GM19043 (cell line): ENCODE data around the gene CYB5R3.
"Not testable (repeated sequence)": the region's sequence is repeated elsewhere in the genome, so short reads cannot be mapped to it uniquely, and the experiment has no call there.

Experiments used
- ATAC-seq: cut with Tn5 transposase; IDR thresholded peaks from one replicate; pipeline ENCODE4 v1.9.1; 2021; ENCODE audit warnings: low read depth; ENCODE audit not compliant: unreplicated experiment

Gene CYB5R3

GRCh38 chr22:42608136-42608822 is 40.9 kb downstream of the CYB5R3 start:
- no peak for ATAC-seq

GRCh38 chr22:42607641-42608040 is 41.6 kb downstream of the CYB5R3 start:
- ATAC-seq = not testable (repeated sequence)

GRCh38 chr22:42604403-42604802 is 44.8 kb downstream of the CYB5R3 start:
- no peak for ATAC-seq

- ATAC-seq = no peak
These were observed 45.8 kb downstream of the CYB5R3 start for GRCh38 chr22:42603427-42603826.

GRCh38 chr22:42602470-42602869 is 46.7 kb downstream of the CYB5R3 start:
- no peak for ATAC-seq

- no peak for ATAC-seq
These were observed 47.2 kb downstream of the CYB5R3 start for GRCh38 chr22:42601879-42602465.

- no peak for ATAC-seq
These were observed 52.2 kb downstream of the CYB5R3 start for GRCh38 chr22:42596863-42597530.

- no peak for ATAC-seq
These were observed 52.9 kb downstream of the CYB5R3 start for GRCh38 chr22:42596336-42596735.

GRCh38 chr22:42595434-42595833 is 53.8 kb downstream of the CYB5R3 start:
- ATAC-seq = no peak

GRCh38 chr22:42591987-42592386 is 57.2 kb downstream of the CYB5R3 start:
- ATAC-seq = no peak

GRCh38 chr22:42587588-42588175 is 61.5 kb downstream of the CYB5R3 start:
- ATAC-seq = no peak

GRCh38 chr22:42586381-42586780 is 62.8 kb downstream of the CYB5R3 start:
- no peak for ATAC-seq

- no peak for ATAC-seq
These were observed 64.1 kb downstream of the CYB5R3 start for GRCh38 chr22:42585096-42585495.

- no peak for ATAC-seq
These were observed 64.7 kb downstream of the CYB5R3 start for GRCh38 chr22:42584364-42584940.

GRCh38 chr22:42582987-42583386 is 66.2 kb downstream of the CYB5R3 start:
- ATAC-seq = no peak

GRCh38 chr22:42581762-42582716 is 67.2 kb downstream of the CYB5R3 start:
- ATAC-seq = no peak

- ATAC-seq = not testable (repeated sequence)
These were observed 67.9 kb downstream of the CYB5R3 start for GRCh38 chr22:42581194-42581761.

GRCh38 chr22:42580040-42580439 is 69.2 kb downstream of the CYB5R3 start:
- ATAC-seq = not testable (repeated sequence)

- no peak for ATAC-seq
These were observed 71.5 kb downstream of the CYB5R3 start for GRCh38 chr22:42577623-42578240.
